GM19240 (cell line): ENCODE data around the gene TOM1L2.
"Not testable (repeated sequence)": the region's sequence is repeated elsewhere in the genome, so short reads cannot be mapped to it uniquely, and the experiment has no call there.

Experiments used
- DNase-seq: peaks from one replicate; pipeline ENCODE4 v3.0.0; 2011; ENCODE audit warnings: low spot score; ENCODE audit not compliant: insufficient read length

The TOM1L2 gene

DNA sequence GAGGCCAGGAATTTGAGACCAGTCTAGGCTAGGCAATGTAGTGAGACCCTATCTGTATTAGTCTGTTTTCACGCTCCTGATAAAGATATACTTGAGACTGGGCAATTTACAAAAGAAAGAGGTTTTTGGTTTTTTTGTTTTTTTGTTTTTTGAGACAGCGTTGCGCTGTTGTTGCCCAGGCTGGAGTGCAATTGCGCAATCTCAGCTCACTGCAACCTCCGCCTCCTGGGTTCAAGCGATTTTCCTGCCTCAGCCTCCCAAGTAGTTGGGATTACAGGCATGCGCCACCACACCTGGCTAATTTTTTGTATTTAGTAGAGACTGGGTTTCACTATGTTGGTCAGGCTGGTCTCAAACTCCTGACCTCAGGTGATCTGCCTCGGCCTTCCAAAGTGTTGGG is 23.7 kb upstream of the TOM1L2 start:
- not testable (repeated sequence) for DNase-seq

DNA sequence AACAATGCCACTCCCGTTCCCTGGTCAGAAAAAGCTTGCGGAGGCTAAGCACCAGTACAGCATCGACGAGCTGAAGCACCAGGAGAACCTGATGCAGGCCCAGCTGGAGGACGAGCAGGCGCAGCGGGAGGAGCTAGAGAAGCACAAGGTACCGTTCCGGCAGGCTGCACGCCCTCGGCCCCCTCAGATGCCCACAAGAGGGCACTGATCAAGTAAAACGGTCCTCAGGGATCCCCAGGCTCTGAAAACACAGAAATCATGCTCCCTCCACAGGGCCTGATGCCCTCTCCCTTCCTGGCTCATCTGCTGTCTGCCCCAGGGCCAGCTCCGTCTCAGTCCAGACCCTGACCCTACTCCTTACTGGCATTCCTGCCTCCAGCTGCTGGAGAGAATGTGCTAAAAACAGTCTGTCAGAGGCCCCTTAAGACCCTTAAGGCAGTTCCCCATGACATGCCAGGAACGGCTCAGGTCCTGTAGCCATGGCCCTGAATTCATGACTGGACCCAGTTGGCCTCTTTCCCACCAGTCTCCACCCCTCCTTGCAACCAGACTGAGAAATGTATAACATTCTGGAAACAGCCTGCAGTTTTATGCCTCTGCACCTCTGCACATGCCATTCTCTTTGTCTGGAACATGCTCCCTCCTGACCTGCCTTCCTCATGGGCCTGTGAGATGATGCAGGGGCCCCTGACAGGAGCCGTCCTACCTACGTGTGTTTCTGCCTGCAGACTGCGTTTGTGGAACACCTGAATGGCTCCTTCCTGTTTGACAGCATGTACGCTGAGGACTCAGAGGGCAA is 22.3 kb upstream of the TOM1L2 start:
- no peak for DNase-seq

DNA sequence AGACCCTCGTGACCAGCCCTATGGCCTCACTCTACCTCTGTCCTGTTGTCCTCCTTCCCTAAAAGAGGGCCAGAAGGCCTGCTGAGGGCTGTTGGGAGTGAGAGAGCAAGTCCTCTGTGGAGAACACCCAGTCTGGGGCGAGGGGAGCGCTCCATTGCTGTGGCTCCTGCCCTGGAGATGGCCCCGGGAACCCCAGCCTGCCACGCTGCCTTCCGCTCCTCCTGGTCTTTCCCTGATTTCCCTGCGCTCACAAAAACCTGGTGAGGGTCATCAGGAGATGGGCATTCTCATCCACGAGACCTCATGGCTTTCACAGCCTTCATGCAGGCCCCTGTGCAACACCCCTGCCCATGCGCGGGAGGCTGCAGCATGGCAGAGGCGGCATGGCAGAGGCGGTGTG is 21.7 kb upstream of the TOM1L2 start:
- DNase-seq: no peak

DNA sequence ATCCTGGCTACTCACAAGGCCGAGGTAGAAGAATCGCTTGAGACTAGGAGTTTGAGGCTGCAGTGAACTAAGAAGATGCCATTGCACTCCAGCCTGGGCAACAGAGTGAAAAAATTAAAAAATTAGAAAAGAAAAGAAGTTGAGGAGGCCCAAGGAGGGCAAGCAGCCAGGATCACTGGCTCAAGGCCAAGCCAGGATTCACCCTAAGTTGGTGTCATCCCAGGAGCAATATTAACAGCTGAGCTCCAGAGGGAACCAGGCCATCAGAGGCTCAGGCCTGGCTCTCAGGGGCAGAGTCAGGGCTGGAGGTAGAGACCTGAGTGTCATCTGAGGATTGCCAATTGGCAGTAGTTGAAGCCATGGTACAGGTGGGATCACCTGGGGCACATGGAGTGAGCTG is 21.2 kb upstream of the TOM1L2 start:
- no peak for DNase-seq

DNA sequence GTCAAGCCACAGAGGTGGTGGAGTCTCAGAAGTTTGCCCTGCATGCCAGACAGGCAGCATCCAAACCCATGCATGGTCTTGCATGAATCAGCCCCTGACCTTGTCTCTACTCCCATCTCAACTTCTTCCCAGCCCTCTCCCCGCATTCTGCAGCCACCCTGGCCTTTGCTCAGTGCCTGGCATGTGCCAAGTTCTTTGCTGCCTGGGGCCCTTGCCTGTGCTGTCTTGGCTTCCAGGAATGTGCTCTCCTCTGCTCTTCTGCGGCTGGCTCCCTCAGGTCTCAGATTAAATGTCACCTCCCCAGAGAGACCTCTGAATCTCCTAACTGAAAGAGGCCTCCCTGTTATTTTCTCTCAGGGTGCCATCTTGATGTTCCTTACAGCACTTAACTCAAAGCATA is 18.1 kb upstream of the TOM1L2 start:
- no peak for DNase-seq

DNA sequence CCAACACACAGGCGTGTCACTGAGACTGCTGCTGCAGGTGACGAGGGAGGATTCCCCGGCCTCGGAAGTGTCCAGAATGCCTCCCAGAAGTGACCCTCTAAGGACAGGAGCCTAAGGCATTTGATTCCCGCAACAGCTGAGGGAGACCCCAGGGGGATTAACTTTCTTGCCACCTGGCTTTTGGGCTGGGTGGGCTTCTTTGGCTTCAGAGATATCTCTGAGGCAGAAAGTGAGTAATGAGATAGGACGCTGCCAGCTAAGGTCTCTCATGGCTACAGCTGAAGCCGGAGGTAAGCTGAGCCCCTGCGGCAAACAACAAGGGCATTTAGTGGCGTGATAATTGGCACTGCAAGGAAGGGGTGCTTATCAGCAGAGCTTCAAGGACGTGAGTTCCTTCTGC is 17.4 kb upstream of the TOM1L2 start:
- DNase-seq: no peak

GRCh38 chr17:17989081-17989480 is 16.9 kb upstream of the TOM1L2 start:
- DNase-seq: no peak

DNA sequence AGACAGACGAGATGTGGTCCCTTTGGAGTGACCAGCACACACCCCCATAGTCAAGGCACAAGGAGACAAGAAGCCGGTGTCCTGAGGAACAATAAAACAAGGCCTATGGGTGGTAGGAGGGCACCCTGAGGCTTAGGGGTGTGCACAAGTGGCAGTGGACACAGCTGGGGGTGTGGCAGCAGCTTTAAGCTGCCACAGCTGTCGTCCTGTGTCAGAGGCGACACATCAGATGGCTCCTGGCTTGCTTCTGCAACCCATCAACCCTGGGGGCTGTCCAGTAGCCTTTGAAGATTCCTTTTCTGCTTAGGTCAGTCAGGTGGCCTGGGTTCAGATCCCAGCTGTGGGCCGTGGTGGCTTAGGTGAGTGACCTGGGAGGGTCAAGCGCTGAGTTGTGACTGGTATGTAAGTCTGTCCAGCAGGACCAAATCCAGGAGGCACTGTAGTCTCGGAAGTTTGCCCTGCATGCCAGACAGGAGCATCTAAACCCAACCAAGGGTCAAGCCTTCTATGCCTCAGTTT is 16.3 kb upstream of the TOM1L2 start:
- no peak for DNase-seq

DNA sequence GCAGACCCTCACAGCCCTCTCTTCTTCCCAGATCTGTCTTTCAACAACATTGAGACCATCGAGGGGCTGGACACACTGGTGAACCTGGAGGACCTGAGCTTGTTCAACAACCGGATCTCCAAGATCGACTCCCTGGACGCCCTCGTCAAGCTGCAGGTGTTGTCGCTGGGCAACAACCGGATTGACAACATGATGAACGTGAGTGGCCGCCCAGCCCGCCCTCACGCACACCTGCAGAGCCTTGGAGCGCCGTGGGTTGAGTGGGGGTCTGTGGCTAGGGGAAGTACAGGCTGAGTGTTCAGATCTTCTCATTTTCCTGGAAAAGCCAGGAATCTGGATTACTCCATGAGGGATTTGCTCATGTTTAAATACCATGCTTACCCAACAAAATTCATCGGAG is 15.7 kb upstream of the TOM1L2 start:
- no peak for DNase-seq

GRCh38 chr17:17987187-17987896 is 15.1 kb upstream of the TOM1L2 start:
- DNase-seq: no peak

GRCh38 chr17:17985555-17985954 is 13.4 kb upstream of the TOM1L2 start:
- DNase-seq: no peak

DNA sequence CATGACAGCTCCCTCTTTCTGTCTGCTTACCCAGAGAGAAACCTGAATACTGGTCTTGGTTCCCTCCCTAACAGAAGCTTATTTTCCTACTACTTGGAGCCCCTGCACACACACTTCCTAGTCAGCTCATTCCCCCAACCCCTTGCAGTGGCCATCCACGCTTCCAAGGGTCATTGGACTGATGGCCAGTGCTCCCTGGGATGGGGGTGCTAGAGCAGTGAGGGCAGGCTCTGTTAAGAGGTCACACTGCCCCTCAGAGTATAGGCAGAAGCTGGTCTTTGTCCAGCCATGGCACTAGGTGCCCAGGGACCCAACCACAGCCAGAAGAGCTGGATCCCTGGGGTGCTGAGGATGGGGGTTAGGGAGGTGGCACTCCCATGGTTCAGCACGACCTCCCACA is 13.0 kb upstream of the TOM1L2 start:
- no peak for DNase-seq

DNA sequence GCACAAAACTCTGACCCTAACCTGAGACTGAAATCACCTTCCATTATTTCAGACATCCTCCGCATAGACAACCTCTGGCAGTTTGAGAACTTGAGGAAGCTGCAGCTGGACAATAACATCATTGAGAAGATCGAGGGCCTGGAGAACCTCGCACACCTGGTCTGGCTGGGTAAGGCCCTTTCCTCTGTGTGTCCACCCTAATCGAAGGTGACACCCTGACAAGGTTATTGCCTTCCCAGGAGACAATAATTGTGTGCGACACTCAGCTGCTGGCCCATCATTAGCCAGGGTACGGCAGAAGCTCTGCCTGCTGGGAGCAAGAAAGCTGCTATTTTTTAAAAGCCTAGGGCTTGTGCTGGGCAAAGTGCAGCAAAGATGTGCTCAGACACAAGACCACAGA is 11.6 kb upstream of the TOM1L2 start:
- no peak for DNase-seq

GRCh38 chr17:17983376-17983775 is 11.2 kb upstream of the TOM1L2 start:
- no peak for DNase-seq

DNA sequence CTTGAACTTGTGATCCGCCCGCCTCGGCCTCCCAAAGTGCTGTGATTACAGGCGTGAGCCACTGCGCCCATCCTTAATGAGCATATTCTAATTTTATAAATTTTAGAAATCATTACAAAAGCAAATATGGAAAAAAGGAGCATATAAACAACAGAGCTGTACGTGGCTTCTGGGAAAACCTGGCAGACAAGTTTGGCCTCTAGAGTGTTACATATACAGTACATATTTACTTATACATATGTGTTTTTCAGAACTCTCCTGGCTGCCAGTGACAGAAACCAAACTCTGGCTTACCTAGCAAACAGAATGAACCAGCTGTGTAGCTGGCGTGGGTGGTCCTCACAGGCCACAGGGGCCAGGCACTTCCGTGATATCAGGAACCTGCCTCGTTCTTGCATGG is 10.6 kb upstream of the TOM1L2 start:
- DNase-seq: no peak

DNA sequence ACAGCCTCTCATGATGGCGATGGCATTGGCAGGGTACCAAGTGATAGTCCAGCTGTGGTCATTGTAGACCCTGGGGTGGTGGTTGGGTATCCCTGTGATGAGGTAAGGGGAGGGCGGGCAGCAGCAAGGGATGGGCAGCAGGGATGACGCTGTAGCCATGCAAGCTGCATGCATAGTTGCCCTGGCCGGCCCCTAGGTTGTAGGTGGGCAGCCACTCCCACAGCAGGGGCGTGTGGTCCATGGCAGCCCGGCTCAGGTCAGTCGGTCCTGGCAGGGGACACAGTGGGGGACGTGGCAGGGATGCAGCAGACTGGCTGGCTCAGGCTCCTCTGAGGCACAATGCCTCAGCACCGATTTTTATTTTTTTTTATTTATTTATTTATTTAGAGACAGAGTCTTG is 9.1 kb upstream of the TOM1L2 start:
- DNase-seq: no peak

GRCh38 chr17:17979778-17980177 is 7.6 kb upstream of the TOM1L2 start:
- DNase-seq: no peak

DNA sequence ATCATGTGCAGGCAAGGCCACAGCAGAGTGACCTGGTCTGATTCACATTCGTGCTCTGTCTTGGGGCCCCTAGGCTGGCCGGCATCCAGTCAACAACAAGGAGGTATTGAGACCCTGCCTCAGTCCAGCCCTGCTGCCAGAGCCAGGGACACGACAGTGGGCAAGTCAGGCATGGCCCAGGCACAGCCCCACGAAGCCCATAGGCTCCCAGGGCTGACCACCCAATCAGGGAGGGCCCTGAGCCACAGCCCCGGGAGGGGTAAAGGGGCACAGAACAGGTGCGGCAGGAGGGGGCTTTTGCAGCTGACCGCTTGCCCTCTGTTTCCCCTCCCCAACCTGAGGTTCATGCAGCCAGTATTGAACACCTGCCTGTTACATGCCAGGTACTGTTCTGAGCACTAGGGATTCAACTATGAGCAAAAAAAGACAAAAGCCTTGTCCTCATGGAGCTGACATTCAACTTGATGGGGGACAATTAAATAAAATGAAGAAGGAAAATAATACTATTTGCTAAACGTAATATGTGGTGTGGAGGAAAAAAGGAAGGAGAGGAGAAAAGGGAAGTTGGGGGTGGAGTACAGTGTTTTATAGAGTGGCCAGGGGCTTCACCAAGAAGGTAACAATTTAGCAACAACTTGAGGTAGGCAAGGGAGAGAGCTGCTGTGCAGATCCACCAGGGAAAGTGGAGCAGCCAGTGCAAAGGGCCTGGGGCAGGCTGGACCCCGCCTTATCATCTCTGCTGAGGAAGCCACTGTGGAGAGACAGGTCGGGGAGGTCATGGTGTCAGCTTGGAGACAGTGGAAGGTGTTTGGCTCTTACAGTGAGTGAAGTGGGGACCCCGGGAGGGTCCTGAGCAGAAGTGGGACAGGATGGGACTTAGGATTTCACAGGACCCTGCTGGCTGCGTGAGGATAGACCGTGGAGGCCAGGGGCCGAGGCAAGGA is 6.6 kb upstream of the TOM1L2 start:
- DNase-seq: no peak

GRCh38 chr17:17976931-17977570 is 4.9 kb upstream of the TOM1L2 start:
- no peak for DNase-seq

DNA sequence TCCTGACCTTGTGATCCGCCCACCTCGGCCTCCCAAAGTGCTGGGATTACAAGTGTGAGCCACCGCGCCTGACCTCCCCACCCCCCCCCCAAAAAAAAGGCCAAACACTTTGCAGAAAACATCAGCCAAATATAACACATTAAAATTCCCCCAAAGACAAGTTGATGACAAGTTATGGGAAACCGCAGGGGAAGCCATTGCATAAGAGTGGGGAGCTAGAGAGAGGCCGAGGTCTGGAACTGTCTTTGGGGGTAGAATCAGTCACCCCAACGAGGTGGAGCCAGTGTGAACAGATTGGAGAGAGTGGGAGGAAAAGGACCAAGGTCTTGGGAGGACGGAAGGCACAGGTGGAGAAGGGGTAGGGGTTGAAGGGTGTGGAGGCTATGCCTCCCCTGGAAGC is 3.2 kb upstream of the TOM1L2 start:
- DNase-seq: no peak

DNA sequence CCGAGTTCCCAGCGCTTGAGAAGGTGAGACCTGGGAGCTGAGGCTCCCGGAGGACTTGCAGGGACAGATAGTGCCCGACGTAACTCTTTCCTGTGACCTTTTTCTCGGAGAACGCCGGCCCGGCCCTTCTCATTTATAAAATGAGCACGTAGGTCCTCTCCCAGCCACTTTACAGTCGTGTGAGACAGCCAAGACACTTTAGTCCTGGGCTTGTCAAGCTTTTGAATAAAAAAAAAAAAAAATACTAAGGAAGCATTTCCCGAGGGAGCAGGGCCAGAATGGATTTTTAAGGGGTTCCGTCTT is 703 bp upstream of the TOM1L2 start:
- DNase-seq: no peak
